DOHH2 (cell line): ENCODE measurements around the gene PRCP.

Source experiments
- H3F3A ChIP-seq: fragments of 200-600 bp; sonication (generic), shearing (Covaris generic); 2 replicates; pipeline ENCODE4 v1.6.0; 2016; ENCODE audit warnings: antibody characterized with exemption, mild to moderate bottlenecking; ENCODE audit not compliant: control insufficient read depth, insufficient read depth
- H3K27ac ChIP-seq: fragments of 200-600 bp; sonication (generic); 2 replicates; pipeline ENCODE4 v1.5.1; 2014; ENCODE audit warnings: low read depth, mild to moderate bottlenecking, low read length, moderate library complexity
- H3K27me3 ChIP-seq: fragments of 200-600 bp; sonication (generic); 2 replicates; pipeline ENCODE4 v1.6.1; 2014; ENCODE audit warnings: mild to moderate bottlenecking, low read length, mixed read lengths; ENCODE audit not compliant: control insufficient read depth
- H3K36me3 ChIP-seq: fragments of 200-600 bp; sonication (generic); 2 replicates; pipeline ENCODE4 v1.6.1; 2014; ENCODE audit warnings: mild to moderate bottlenecking, low read length, moderate library complexity, mixed read lengths; ENCODE audit not compliant: control insufficient read depth
- H3K4me1 ChIP-seq: fragments of 200-600 bp; sonication (generic); 2 replicates; pipeline ENCODE4 v1.6.1; 2014; ENCODE audit warnings: mild to moderate bottlenecking, low read length, mixed read lengths; ENCODE audit not compliant: control insufficient read depth
- H3K4me2 ChIP-seq: fragments of 200-600 bp; sonication (generic); 2 replicates; pipeline ENCODE4 v1.6.0; 2014; ENCODE audit warnings: mild to moderate bottlenecking, low read length, moderate library complexity
- H3K4me3 ChIP-seq: fragments of 200-600 bp; sonication (generic); 2 replicates; pipeline ENCODE4 v1.5.1; 2014; ENCODE audit warnings: mild to moderate bottlenecking, low read length, mixed read lengths
- H3K79me2 ChIP-seq: fragments of 200-600 bp; sonication (generic); 2 replicates; pipeline ENCODE4 v1.6.1; 2014; ENCODE audit warnings: mild to moderate bottlenecking, low read length, mixed read lengths; ENCODE audit not compliant: control insufficient read depth
- H3K9me2 ChIP-seq: fragments of 200-600 bp; sonication (generic); replicated peaks from 2 replicates; pipeline ENCODE4 v1.6.1; 2014; ENCODE audit warnings: mild to moderate bottlenecking, low read length, mixed read lengths; ENCODE audit not compliant: control insufficient read depth
- H3K9me3 ChIP-seq: fragments of 200-600 bp; sonication (generic); 2 replicates; pipeline ENCODE4 v1.6.1; 2014; ENCODE audit warnings: antibody characterized with exemption, low read length, mixed read lengths; ENCODE audit not compliant: control insufficient read depth, insufficient read depth
- H4K20me1 ChIP-seq: fragments of 200-600 bp; sonication (generic); 2 replicates; pipeline ENCODE4 v1.6.0; 2014; ENCODE audit warnings: low read depth, mild to moderate bottlenecking, antibody characterized with exemption, low read length, moderate library complexity; ENCODE audit not compliant: control insufficient read depth, insufficient read depth
- CTCF ChIP-seq: fragments of 200-600 bp; sonication (generic); IDR thresholded peaks from one replicate; pipeline ENCODE4 v1.5.1; 2014; ENCODE audit warnings: antibody characterized with exemption, mild to moderate bottlenecking, low read depth, low read length; ENCODE audit not compliant: poor library complexity, severe bottlenecking
- EZH2phosphoT487 ChIP-seq: fragments of 200-600 bp; sonication (generic); IDR thresholded peaks from 2 replicates; pipeline ENCODE4 v1.6.1; 2017; ENCODE audit warnings: borderline replicate concordance, mild to moderate bottlenecking, antibody characterized with exemption, low read length, moderate library complexity, mixed read lengths

PRCP gene

GRCh38 chr11:82814379-82814778, 85.9 kb downstream of the PRCP start:
- no peak overlapping the region for H3K4me2 ChIP-seq
- no peak overlapping the region for H3K27ac ChIP-seq
- H3K36me3 ChIP-seq: no peaks in the 10 kb centered on the region
- peaks cover 6% of the 10 kb centered on the region for H3K27me3 ChIP-seq
- no peaks in the 10 kb centered on the region for H3K9me3 ChIP-seq
- no peak for TF ChIP-seq EZH2phosphoT487
- TF ChIP-seq CTCF: no peak
- H3K4me1 ChIP-seq: no peaks in the 10 kb centered on the region
- no peaks in the 10 kb centered on the region for H3K9me2 ChIP-seq
- H3F3A ChIP-seq: no peaks in the 10 kb centered on the region
- H3K4me3 ChIP-seq: no peak overlapping the region
- no peaks in the 10 kb centered on the region for H3K79me2 ChIP-seq
- no peaks in the 10 kb centered on the region for H4K20me1 ChIP-seq

GRCh38 chr11:82811369-82811768, 88.9 kb downstream of the PRCP start:
- Histone ChIP-seq H3K4me2 (no peak overlapping the region), H3K9me3 (no peaks in the 10 kb centered on the region), H3K36me3 (no peaks in the 10 kb centered on the region), H3K4me3 (no peak overlapping the region), H3K9me2 (no peaks in the 10 kb centered on the region), H3K27me3 (peaks cover 14% of the 10 kb centered on the region; the same call in 1 of the 2 replicates), H3K79me2 (no peaks in the 10 kb centered on the region), H3F3A (no peaks in the 10 kb centered on the region), H3K4me1 (no peaks in the 10 kb centered on the region), H4K20me1 (no peaks in the 10 kb centered on the region), H3K27ac (no peak overlapping the region)
- no peak for TF ChIP-seq CTCF
- no peak for TF ChIP-seq EZH2phosphoT487

- no peaks in the 10 kb centered on the region for H3K9me2 ChIP-seq
- H3K27me3 ChIP-seq: peaks cover 11% of the 10 kb centered on the region; the same call in 1 of the 2 replicates
- no peaks in the 10 kb centered on the region for H3K36me3 ChIP-seq
- no peak overlapping the region for H3K4me2 ChIP-seq
- no peak overlapping the region for H3K4me3 ChIP-seq
- no peaks in the 10 kb centered on the region for H3F3A ChIP-seq
- H3K27ac ChIP-seq: no peak overlapping the region
- H3K79me2 ChIP-seq: no peaks in the 10 kb centered on the region
- H3K9me3 ChIP-seq: no peaks in the 10 kb centered on the region
- no peaks in the 10 kb centered on the region for H3K4me1 ChIP-seq
- H4K20me1 ChIP-seq: no peaks in the 10 kb centered on the region
- TF ChIP-seq EZH2phosphoT487: no peak
- no peak for TF ChIP-seq CTCF
These were observed 89.5 kb downstream of the PRCP start for GRCh38 chr11:82810738-82811137.
